DMS114 treated with DMSO at 0.1 percent for 48 hours (cell line): Measurements from ENCODE around the gene CBFA2T3.
"Not testable (repeated sequence)": the region's sequence is repeated elsewhere in the genome, so short reads cannot be mapped to it uniquely, and the experiment has no call there.

Source experiments
- DNase-seq: peaks from one replicate; lab custom pipeline; 2025; ENCODE audit not compliant: unreplicated experiment; lab: John Stamatoyannopoulos, UW

Gene CBFA2T3

DNA sequence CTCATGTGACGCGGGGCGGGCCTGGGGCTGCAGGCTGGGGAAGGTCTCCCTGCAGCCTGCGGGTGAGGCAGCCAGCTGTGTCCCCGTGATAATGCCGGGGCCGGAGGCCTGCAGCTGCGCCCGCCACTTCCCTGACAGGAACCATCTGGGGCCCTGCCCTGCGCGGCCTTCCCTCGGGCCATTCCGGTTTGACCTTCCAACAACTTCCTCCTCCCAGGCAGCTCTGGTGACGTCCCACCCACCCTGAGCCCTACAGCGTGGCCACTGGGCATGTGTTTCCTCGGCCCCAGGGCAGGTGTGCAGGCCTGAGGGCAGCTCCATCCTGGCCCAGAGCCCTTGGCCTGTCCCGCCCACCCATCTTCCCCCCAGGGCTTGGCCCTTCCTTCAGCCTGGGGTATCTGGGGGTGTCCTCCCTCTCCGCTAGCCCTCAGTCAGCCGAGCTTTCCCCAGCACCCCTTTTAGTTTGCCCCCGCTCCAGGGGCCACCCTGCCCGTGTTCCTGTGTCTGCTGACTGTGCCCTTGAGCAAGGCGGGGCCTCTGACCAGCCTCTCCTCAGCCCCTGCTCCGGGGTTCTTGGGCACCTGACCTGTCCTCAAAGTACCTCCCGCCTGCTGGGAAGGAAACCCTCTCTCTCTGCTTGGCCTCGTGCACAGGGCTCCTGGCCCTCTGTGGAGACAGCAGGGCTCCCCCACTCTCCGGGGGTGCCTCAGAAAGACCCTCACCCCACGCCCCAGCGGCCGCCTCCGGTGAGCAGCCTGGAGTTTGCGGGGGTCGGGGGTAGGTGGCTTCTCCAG, at the start of gene CBFA2T3:
TSS of gene CBFA2T3 (minus strand) at position 190 of the 794 bp plus-strand sequence. CDS start 400 bp downstream, outside the sequence.
- no peak for DNase-seq

DNA sequence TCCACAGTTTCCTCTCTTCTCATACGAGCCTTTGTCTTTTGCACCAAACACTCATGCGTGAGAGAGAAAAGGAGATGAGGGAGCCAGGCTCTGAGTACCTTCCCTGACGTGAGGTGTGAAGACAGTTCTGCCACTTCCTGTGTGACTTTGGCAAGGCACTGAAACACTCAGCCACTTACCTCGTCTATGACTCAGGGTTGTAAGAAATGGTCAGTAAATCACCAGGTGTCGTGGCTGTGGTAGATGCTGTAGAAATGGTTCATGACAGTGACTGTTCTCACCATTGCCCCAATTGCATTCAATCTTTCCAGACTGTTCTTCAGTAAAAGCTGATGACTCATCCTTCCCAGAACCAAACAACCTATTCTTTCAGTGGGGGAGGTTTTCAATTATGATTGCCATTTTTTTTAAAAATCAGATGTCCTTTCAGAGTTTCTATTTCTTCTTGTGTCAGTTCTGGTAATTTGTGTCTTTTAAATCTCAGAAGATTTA, 49.2 kb upstream of the CBFA2T3 start:
- no peak for DNase-seq

DNA sequence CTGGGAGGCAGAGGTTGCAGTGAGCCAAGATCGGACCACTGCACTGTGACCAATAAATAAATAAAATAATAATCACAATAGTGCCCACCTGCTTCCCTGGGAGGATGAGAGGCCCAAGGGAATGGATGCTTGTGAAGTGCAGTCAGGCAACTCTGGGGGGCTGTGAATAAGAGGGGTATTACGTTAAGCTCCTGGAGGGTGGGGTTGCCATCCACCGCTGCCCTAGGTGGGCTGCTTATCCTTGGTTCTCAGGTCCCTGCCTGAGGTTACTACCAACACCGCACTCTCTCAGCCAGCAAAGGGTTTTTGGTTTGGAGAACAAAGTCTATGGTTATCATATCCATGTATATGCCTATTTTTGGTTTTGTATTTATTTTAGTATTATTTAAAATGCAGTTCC, 48.6 kb upstream of the CBFA2T3 start:
- no peak for DNase-seq

DNA sequence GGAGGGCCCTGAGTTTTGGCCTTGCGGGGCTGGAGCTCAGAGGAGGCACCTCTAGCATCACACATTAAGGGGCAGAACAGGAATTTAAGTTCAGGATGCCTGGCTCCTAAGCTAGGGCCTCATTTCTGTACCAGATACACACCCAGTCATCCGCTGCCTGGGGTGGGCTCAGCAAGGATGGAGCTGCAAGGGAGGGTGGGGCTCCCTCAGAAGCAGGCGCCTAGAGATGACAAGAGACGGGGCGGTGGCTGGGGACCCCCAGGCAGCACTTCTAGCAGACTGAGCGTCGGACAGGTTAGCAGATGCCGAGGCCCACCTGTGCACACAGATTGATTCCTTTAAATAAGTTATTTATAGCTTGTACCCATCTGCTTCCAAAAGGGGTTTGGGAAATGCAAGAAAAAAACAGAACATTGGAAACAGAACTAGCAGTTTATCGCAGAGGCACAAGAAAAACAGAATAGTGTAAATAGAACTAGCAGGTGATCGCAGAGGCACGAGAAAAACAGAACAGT, 47.6 kb upstream of the CBFA2T3 start:
- no peak for DNase-seq

DNA sequence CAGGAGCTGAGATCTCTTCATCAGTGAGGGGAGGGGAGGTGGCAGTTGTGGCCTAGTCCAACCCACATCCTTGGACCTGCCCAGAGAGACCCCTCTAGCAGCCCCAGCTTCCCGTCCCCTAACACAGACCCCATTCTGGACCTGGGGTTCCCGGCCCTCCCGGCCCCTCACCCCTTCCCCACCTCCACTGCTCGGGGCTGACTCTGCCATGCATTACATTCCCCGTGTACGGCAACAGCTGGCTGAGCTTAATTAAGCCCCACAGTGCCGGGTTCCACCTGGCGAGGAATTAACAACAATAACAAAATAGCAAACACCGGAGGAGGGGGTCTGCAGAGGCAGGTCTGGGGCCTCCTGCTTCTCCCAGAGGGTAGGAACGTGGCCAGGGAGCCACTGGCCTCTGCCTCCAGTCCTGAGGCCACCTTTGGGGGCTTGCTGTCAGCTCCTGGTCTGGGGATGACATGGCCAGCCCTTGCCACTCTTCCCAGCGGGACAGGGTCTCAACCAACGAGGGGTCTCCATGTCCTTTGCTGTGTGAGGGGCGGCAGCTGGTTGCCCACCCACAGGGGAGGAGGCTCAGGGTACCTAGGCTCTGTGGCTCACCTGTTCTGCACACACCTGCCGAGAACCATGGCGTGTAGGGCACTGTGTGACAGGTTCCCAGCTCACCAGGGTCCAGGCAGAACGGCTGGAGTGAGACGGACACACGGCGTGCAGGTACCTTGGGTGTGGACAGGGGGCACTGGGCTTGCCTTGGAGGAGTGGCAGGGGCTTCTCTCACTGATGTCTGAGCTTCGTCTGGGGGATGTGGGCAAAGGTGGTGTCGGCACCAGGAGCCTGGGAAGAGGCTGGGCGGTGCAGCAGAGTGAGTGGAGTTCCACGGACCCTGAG, 46.9 kb upstream of the CBFA2T3 start:
- no peak for DNase-seq

DNA sequence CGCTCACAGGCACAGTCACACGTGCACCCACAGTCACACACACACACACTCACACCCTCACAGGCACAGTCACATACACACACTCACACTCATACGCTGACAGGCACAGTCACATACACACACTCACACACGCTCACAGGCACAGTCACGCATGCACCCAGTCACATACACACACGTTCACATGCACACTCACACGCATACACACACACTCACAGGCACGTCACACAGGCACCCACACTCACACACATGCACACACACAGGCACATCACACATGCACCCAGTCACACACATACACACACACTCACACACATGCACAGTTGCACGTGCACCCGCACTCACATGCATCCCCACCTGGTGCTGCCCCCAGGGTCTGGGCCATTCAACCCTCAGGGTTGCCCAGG, 46.1 kb upstream of the CBFA2T3 start:
- no peak for DNase-seq

DNA sequence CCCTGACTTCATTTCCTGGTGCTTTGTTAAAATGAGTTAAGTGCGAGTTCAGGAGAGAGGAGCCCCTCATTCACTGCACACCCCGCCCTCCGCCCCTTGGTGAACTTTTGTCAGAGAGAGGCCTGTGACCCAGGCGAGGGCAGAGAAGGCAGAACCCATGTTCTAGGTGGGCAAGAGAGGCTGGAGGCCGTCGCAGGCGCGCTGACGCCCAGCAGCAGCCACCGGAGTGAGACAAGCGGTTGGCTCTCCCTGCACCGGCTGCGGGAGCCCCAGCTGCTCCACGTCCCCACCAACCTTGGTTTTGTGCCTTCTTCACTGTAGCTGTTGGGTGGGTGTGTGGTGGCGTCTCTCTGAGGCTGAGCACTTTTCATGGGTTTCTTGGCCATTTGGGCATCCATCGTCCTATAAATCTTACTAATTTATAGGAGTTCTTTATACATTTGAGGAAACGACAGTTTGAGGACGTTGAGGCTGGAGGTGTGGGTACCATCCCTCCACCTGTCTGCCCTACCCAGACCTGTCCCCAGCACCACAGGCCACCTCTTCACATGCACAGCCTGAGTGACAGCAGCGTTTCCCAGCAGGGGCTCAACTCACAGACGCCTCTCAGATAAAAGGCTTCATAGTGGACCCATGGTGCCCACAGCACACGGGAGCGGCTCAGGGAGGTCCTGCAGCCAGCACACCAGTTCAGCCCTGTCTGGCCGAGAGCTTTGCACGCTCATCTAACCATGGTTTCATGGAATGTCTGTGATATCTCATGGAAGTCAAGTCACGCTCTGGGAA, 45.2 kb upstream of the CBFA2T3 start:
- no peak for DNase-seq

DNA sequence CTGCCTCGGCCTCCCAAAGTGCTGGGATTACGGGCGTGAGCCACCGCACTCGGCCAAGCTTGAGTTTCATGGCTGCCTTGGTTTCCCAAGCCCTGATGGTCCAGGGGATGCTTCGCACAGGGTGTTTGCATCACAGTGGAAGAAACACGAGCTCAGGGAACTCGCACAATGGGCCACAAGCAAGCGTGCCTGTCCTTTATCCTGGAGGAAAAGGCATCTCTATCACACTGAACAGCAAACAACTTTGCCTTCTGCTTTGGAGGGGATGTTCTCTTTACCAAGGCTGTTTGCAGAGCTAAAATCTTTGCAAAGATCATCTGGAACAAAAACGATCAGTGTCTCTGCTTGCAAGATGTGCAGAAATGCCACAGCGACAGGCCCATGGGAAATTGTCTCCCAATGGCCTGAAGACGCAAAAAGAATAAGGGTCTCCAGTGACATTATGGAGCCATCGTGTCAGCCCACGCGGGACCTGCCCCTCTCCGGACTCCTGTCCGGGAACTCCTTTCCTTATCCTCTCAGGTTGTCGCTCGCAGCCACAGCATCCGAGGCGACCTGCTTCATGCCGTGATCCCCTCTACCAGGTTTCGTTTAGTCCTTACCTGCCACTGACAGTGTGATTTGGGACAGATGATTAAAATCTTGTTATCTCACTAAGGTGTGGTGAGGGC, 44.1 kb upstream of the CBFA2T3 start:
- no peak for DNase-seq

DNA sequence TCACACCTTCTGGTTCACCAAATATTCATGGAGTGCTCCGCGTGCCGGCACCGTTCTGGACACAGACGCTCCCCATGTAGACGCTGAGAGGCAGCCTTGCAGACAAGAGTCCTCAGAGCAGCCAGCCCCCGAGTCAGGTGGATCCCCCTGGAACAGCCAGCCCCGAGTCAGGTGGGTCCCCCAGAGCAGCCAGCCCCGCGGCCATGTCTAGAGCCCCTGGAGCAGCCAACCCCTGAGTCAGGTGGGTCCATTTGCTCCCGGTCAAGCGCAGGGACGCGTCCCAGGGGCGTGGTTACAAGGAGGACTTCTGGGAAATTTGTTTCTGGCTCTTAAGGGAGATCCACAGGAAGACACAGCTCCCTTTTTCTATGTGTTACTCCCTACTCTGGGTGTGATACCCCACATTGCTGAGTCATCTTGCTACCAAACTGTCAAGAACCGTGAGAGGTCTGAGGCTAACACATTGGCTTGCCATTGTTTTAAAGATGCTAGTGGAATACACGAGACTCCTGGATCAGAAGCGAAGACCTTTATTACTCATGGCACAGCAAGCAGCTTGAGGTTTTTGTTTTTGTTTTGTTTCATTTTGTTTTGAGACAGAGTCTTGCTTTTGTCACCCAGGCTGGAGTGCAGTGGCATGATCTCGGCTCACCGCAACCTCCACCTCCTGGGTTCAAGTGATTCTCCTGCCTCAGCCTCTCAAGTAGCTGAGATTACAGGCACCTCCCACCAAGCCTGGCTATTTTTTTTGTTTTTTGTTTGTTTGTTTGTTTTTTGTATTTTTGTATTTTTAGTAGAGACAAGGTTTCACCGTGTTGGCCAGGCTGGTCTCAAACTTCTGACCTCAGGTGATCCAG, 43.3 kb upstream of the CBFA2T3 start:
- DNase-seq = no peak

DNA sequence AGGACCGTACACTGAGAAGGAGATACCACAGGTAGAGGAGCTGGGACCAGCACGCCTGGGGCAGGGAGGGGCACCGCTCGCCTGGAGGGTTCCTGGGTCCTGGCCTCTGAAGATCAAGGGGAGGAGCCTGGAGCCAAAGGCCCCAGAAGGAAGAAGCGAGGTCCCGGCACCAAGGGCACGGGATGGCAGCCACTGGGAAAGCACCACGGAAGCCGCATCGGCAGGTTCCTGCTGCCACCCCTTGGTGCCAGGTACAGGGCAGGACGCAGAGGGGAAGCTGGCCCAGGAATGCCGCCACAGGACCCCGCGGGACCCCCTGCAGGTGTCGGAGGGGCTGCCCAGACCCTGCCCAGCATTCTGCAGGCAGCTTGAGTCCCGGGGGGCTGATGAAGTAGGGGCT, 42.5 kb upstream of the CBFA2T3 start:
- DNase-seq = no peak

DNA sequence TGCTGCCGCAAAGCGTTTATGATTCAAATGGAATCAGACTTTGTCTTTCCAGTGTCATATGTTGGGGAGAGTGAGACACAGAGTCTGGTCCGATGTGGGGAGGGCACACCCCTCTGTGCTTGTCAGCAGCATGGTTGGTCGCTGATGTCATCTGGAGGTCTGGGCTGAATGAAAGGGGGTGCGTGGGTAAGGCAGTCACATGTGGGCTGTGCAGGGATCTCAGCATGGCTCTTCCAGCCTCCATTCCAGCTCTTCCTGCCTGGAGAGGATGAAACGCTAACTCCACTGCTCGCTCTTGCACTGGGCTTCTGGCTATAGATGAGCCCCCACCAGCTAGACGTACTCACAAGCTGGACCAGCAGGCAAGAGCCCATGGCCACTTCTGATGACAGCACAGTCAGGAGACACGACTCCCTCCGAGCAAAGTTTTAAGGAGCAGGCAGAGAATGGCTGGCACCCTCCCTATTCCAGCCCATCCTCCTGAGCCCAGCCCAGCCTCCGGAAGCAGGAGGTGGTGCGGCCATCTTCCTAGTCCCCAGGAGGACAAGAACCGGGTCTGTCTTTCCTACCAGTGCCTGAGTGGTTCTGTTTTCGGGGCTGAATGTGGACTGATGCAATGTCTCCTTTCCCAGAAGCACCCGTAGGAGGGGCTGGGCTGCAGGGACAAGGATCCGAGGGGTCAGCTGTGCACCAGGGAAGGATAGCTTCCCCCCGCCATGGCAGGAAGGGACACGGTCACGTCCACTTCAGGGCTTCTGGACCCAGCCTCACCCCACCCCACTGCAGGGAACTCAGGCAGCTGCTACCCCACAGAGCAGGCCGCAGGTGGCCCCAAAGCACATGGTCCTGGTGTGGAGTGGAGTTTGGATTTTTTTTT, 41.5 kb upstream of the CBFA2T3 start:
- DNase-seq = no peak

DNA sequence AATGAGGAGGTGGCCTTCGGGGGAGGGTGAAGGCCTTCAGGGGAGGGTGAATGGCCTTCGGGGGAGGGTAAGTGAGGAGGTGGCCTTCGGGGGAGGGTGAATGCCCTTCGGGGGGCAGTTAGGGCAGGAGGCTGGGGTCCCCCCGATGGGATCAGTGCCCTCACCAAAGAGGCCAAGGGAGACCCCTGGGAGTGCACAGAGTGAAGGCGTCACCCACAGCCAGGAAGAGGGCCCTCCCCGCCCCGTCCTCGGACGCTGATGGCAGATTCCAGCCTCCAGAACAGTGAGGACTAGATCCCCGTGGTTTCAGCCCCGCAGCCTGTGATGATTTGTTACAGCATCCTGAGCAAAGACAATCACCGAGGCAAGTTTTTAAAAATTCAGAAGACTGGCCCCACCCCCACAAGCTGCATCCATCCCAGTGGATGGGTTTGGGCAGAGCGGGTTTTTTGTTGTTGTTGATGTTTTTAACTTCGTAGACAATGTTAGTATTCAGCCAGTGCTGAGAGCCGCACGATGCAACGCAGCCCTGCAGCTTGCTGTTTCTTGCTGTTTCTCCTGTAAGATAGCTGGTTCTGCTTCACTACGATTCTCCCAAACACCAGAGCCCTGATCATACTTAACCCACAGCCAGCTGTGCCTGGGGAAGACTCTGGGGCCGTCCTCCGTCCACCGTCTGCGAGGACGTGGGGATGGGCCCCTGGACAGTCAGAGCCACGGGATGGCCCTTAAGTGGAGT, 40.7 kb upstream of the CBFA2T3 start:
- no peak for DNase-seq

DNA sequence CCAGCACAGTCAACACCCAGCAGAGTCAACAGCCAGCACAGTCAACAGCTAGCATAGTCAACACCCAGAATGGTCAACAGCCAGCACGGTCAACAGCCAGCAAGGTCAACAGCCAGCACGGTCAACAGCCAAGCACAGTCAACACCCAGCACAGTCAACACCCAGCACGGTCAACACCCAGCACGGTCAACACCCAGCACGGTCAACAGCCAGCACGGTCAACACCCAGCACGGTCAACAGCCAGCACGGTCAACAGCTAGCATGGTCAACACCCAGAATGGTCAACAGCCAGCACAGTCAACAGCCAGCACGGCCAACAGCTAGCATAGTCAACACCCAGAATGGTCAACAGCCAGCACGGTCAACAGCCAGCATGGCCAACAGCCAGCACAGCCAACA, 39.6 kb upstream of the CBFA2T3 start:
- DNase-seq = not testable (repeated sequence)

DNA sequence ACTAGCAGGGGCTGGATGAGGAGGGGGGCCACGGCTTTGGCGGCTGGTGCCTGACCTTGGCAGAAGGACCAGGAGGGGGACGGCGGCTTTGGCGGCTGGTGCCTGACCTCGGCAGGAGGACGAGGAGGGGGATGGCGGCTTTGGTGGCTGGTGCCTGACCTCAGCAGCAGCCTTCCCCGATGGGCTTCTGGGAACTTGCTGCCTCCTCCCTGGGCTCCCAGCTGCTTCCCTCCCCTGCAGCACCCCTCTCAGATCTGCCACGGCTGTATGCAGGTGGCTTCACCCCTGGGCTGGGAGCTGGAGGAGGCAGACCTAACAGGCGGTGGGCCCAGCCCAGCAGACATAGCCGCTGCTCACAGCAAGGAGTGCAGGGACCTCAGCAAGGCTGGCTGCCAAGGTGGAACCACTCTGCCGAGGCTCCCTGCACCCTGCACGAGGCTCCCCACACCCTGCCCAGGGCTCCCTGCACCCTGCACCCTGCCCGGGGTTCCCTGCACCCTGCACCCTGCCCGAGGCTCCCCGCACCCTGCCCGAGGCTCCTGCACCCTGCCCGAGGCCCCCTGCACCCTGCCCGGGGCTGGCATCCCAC, 38.4 kb upstream of the CBFA2T3 start:
- no peak for DNase-seq

DNA sequence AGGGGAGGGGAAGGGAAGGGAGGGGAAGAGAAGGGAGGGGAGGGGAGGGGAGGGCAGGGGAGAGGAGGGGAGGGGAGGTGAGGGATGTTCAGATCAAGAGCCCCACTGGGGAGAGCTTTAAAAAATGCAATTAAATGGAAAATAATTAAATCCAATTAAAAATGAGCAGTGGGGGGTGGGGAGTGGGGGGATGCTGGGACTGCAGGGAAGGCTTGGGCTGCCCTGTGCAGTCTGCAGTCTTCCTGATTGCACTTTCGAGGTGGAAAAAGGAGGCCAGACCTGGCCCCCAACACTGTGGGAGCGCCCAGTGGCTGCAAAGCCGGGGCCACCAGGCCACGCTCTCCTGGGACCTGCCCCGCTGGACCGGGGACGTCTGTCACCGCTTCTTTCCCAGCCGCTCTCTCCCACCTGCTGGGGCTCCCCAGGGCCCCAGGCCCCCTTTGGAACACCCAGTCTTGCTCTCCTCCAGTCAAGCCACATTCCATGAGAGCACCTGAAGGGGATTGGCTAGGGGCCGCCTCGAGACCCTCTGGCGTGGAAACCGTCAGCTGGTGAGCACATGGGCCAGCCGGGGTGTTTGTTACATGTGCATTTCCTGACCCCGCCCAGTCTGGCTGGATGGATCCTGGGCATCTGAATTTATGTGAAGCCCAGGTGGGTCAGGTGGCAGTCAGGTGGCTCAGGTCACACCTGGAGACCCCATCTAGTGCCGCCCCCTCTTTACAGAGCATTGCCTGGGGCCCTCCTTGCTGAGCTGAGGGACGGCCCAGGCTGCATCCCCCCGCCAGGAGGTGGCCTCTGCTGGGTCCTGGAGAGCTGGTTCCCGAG, 37.6 kb upstream of the CBFA2T3 start:
- no peak for DNase-seq

DNA sequence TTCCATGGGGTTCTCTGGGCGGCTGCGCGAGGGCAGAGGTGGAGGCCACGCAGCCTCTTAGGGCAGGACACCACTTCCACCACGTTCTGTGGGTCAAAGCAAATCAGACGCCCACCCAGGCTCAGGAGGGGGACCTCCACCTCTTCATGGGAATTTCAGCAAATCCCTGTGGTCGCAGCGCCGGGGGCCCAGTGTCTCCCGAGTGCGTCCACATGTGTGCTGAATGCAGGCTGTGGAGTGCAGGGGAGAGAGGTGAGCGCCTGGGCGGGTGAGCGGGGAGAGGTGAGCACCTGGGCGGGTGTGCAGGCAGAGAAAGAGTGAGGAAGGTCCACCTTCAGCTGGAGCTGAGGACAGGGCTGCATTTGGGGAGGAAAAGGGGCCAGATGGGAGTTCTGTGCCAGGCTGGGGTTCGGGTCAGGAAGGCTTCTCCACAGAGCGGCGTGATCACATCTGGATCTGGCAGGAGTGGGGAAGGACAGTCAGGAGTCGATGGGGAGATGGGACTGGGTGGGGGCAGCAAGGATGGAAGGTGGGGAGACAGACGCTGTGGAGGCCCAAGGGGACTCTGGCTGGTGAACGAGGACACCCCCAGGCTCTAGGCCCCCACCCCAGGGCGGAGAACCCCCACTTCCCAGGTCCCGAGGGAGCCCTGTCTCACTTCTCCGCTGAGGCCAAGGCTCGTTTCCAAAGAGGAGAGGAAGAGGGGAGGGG, 36.8 kb upstream of the CBFA2T3 start:
- no peak for DNase-seq
